ENCODE data around the gene RALGAPA2.

GRCh38 chr20:20677186-20677585 lies 35.3 kb downstream of the RALGAPA2 start:
- TF ChIP-seq, protein P1, sequence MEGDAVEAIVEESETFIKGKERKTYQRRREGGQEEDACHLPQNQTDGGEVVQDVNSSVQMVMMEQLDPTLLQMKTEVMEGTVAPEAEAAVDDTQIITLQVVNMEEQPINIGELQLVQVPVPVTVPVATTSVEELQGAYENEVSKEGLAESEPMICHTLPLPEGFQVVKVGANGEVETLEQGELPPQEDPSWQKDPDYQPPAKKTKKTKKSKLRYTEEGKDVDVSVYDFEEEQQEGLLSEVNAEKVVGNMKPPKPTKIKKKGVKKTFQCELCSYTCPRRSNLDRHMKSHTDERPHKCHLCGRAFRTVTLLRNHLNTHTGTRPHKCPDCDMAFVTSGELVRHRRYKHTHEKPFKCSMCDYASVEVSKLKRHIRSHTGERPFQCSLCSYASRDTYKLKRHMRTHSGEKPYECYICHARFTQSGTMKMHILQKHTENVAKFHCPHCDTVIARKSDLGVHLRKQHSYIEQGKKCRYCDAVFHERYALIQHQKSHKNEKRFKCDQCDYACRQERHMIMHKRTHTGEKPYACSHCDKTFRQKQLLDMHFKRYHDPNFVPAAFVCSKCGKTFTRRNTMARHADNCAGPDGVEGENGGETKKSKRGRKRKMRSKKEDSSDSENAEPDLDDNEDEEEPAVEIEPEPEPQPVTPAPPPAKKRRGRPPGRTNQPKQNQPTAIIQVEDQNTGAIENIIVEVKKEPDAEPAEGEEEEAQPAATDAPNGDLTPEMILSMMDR (conservative IDR thresholded peaks at IDR 0.05; ENCODE audit: low read length) = no peak
- TF ChIP-seq EZH2phosphoT487 (IDR thresholded peaks at IDR 0.05; ENCODE audit: borderline replicate concordance) = no peak
